Transverse colon (tissue), 4 donors: Measurements from ENCODE around the gene MAP4K4. TPM values are rescaled to one million over a fixed set of nuclear protein-coding genes. Genes with fewer than 3 reads are reported as not detected.
"Not testable (repeated sequence)": the region's sequence is repeated elsewhere in the genome, so short reads cannot be mapped to it uniquely, and the experiment has no call there.

ENCODE experiments used
- DNase-seq: peaks from one replicate; pipeline ENCODE4 v3.0.0-alpha.2; 2019
- H3K27ac ChIP-seq, 4 donors: fragments of 200-600 bp; sonication (generic); 2 replicates each; pipeline ENCODE4 v1.5.1; 2016 to 2018; ENCODE audit warnings: inconsistent platforms in 4 of 4
- H3K27me3 ChIP-seq: fragments of 200-600 bp; sonication (generic); 2 replicates; pipeline ENCODE4 v1.5.1; 2017; ENCODE audit warnings: inconsistent platforms
- H3K36me3 ChIP-seq, 4 donors: fragments of 200-600 bp; sonication (generic); 2 replicates each; pipeline ENCODE4 v1.5.1; 2017 to 2019; ENCODE audit warnings: inconsistent platforms in 4 of 4
- H3K4me1 ChIP-seq, 4 donors: fragments of 200-600 bp; sonication (generic); 2 replicates each; pipeline ENCODE4 v1.5.1; 2017 to 2020; ENCODE audit warnings: inconsistent platforms in 4 of 4
- H3K4me3 ChIP-seq, 4 donors: fragments of 200-600 bp; sonication (generic); 1 replicate in 1 of 4; 2 replicates in 3 of 4; pipeline versions ENCODE4 v1.5.1 to v1.6.1; 2017 to 2019; ENCODE audit warnings: inconsistent platforms in 4 of 4
- H3K9me3 ChIP-seq, 2 donors: fragments of 200-600 bp; sonication (generic); 2 replicates each; pipeline ENCODE4 v1.5.1; 2017 to 2019; ENCODE audit warnings: inconsistent platforms in 2 of 2
- EP300 ChIP-seq: sonication (generic); formaldehyde crosslinking; IDR thresholded peaks from one replicate; pipeline ENCODE4 v1.6.1; 2017; ENCODE audit warnings: antibody characterized with exemption, low read depth
- POLR2A ChIP-seq: fragments of 450-650 bp; IDR thresholded peaks from one replicate; pipeline ENCODE4 v1.6.1; 2016; ENCODE audit warnings: antibody characterized with exemption, mild to moderate bottlenecking, moderate library complexity
- POLR2AphosphoS5 ChIP-seq, 3 donors: sonication (generic); formaldehyde crosslinking; IDR thresholded peaks; one replicate each; pipeline ENCODE4 v1.6.1; 2016; ENCODE audit warnings: antibody characterized with exemption in 3 of 3
- WGBS, 2 donors: methylation state at CpG; one replicate each; pipeline ENCODE4 v1.1.5; 2018; ENCODE audit warnings: low coverage in 1 of 2; 5-methylcytosine and 5-hydroxymethylcytosine counted together
- in situ Hi-C, 4 donors: fragments of 200-750 bp; cut with MboI; loops; one replicate each; pipeline versions ENCODE4 v1.15.0 to v1.15.1; 2017; ENCODE audit warnings: low sequenced_read_pairs in 3 of 4, low pct_ligation_motif_present in 1 of 4, low pct_unique_long_range_greater_than_20kb in 1 of 4
- intact Hi-C: fragments of 100-400 bp; cut with DNase I; formaldehyde crosslinking; loops from one replicate; pipeline ENCODE4 v1.15.1; 2023; ENCODE audit warnings: low total_unique reads
- total RNA-seq, 4 donors: library from RNA; depleted of rRNA; stranded (reverse); fragments of >200 nt; gene quantifications; one replicate each; pipeline ENCODE4 v1.1.0, GENCODE V29; 2016
- TF ChIP-seq, protein P1 (sequence below), 5 experiments: fragments of 200-600 bp in 3 of 5; fragments of 450-650 bp in 2 of 5; sonication (generic) in 3 of 5; IDR thresholded peaks; 1 replicate in 2 of 5; 2 replicates in 3 of 5; pipeline ENCODE4 v1.5.1; 2016 to 2017; ENCODE audit warnings: antibody characterized with exemption in 5 of 5, inconsistent platforms in 3 of 5, mild to moderate bottlenecking in 2 of 5, moderate library complexity in 1 of 5

The MAP4K4 gene
- total RNA-seq, 4 donors from 2014 or later: 20.3 to 42.3 (median 29.6) TPM

DNA sequence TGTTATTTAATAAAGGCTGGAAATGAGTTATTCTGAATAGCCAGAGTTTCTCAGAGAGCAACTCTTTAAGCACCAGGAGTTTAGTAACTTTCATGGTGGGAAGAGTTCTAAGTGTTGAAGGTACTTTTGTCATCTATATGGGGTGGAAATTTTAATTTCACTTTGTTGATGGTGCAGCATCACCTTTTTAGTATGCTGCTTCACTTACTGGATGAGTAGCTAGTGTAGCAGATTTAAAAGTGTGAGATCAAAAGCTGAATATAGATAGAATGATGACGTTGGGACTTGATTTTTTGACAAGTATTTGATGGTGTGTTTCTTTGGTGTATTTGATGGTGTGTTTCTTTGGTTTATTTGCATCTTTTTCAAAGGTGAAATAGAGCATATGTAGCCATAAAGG, 47.3 kb downstream of the MAP4K4 start:
- Histone ChIP-seq H3K36me3 (no peaks in the 10 kb centered on the region), H3K27ac (no peak overlapping the region), H3K4me3 (no peak overlapping the region), H3K9me3 (no peaks in the 10 kb centered on the region), H3K4me1 (peaks cover 10 to 64% (median 33%) of the 10 kb centered on the region in 4 donors), H3K27me3 (no peaks in the 10 kb centered on the region)
- WGBS, 2 donors: 64% methylated on average over 1 of the region's 1 CpG
- intact Hi-C loops: no loop called here
- DNase-seq: no peak
- TF ChIP-seq, protein P1, sequence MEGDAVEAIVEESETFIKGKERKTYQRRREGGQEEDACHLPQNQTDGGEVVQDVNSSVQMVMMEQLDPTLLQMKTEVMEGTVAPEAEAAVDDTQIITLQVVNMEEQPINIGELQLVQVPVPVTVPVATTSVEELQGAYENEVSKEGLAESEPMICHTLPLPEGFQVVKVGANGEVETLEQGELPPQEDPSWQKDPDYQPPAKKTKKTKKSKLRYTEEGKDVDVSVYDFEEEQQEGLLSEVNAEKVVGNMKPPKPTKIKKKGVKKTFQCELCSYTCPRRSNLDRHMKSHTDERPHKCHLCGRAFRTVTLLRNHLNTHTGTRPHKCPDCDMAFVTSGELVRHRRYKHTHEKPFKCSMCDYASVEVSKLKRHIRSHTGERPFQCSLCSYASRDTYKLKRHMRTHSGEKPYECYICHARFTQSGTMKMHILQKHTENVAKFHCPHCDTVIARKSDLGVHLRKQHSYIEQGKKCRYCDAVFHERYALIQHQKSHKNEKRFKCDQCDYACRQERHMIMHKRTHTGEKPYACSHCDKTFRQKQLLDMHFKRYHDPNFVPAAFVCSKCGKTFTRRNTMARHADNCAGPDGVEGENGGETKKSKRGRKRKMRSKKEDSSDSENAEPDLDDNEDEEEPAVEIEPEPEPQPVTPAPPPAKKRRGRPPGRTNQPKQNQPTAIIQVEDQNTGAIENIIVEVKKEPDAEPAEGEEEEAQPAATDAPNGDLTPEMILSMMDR (IDR thresholded peaks at IDR 0.05): no peak
- TF ChIP-seq EP300 (no peak), POLR2AphosphoS5 (IDR thresholded peaks at IDR 0.05) (no peak), POLR2A (no peak)
- in situ Hi-C loops: no loop called here

DNA sequence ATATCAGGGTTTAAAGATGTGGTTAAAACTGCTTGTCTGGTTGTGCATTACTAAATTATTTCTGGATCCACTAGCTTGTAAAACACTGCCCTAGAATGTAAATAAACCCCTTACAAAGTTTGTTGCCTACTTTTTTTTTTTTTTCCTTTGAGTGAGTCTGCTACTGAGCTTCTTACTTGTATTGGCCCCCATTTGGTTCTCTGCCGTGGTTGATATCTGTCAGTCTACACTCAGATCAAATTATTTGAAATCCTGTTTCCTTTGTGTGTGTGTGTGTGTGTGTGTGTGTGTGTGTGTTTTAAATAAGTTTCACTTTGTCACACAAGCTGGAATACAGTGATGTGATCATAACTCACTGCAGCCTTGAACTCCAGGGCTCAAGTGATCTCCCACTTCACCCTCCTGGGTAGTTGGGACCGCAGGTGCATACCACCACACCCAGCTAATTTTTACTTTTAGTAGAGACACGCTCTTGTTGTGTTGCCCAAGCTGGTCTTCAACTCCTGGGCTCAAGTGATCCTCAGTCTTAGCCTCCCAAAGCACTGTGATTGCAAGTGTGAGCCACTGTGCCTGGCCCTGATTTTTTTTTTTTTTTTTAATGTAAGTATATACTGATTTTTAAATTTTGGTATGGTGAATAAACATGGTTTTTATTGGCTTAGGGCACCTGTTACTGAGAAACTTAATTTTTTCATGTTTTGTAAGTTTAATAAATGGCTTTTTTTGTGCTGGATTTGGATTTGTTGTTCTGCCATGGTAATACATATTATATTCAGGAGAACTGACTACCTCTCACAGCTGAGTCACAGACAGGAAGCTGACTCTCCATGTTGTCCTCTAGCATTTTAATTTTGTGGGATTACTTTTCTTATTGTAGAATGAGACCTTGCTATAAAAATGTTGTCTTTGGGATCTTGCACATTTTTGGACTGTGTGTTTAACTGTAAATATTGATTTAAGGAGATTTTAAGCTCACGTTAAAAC, 48.5 kb downstream of the MAP4K4 start:
- Histone ChIP-seq H3K4me3 (no peak overlapping the region), H3K4me1 (peaks cover 10 to 62% (median 32%) of the 10 kb centered on the region in 4 donors), H3K36me3 (no peaks in the 10 kb centered on the region), H3K9me3 (no peaks in the 10 kb centered on the region), H3K27me3 (no peaks in the 10 kb centered on the region), H3K27ac (no peak overlapping the region)
- 57 to 74% methylated on average over 4 of the region's 4 CpGs for WGBS, 2 donors
- DNase-seq: no peak
- TF ChIP-seq POLR2AphosphoS5 (IDR thresholded peaks at IDR 0.05) (no peak), EP300 (no peak), POLR2A (no peak)
- intact Hi-C loops (no loop called here), in situ Hi-C loops (no loop called here)

DNA sequence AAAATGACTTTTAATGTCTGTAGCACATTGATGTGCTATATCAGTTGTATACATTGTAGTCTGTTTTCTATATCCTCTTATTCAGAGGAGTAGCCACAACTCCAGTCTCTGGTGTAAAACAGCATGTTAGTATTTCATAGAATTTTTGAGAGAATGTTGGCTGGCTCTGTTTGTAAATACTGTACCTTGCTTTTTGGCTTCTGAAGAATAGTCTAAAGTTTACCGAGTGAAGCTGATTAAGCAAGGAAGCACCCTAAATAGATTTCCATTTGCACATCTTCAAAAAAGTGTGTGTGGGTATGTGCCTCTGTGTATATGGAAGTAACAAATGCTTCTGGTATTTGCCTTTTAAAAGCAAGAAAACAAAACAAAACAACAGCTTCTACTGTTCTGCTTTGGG, 50.5 kb downstream of the MAP4K4 start:
- Histone ChIP-seq H3K36me3 (no peaks in the 10 kb centered on the region), H3K27ac (no peak overlapping the region), H3K27me3 (no peaks in the 10 kb centered on the region), H3K4me1 (peaks cover 16 to 64% (median 35%) of the 10 kb centered on the region in 4 donors), H3K9me3 (no peaks in the 10 kb centered on the region), H3K4me3 (no peak overlapping the region)
- DNase-seq: no peak
- WGBS, 2 donors: 40 to 54% methylated on average over 1 of the region's 1 CpG
- in situ Hi-C loops (no loop called here), intact Hi-C loops (no loop called here)
- TF ChIP-seq, protein P1 (IDR thresholded peaks at IDR 0.05): no peak
- no peak for TF ChIP-seq POLR2AphosphoS5 (IDR thresholded peaks at IDR 0.05)
- TF ChIP-seq EP300: no peak
- no peak for TF ChIP-seq POLR2A

DNA sequence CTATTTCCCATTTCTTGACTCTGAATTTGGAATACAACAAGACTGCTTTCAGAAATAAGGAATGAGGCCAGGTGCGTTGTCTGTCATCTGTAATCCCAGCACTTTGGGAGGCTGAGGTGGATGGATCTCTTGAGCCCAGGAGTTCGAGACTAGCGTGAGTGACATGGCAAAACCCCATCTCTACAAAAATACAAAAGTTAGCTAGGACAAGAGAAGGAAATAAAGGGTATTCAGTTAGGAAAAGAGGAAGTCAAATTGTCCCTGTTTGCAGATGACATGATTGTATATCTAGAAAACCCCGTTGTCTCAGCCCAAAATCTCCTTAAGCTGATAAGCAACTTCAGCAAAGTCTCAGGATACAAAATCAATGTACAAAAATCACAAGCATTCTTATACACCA, 51.0 kb downstream of the MAP4K4 start:
- H3K36me3 ChIP-seq, in situ Hi-C loops, DNase-seq, H3K27ac ChIP-seq, H3K4me3 ChIP-seq, H3K27me3 ChIP-seq, intact Hi-C loops, H3K9me3 ChIP-seq: not testable (repeated sequence)
- peaks cover 17 to 64% (median 36%) of the 10 kb centered on the region in 4 donors for H3K4me1 ChIP-seq
- 33 to 83% methylated on average over 1 to 4 of the region's 4 CpGs for WGBS, 2 donors

DNA sequence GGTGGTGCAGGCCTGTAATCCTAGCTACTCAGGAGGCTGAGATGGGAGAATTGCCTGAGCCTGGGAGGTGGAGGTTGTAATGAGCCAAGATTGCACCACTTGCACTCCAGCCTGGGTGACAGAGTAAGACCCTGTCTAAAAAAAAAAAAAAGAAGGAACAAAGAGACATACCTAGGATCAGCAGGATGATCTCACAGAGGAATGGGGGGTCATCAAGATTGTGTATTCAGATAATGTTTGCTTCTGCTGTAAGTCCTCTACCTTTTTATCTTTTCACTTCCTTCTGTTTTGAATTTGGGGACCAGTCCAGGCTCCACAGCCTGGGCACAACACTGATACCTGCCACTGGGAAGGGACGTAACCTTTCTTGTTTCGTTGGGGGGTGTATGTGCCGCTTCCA, 53.2 kb downstream of the MAP4K4 start:
- no peaks in the 10 kb centered on the region for H3K36me3 ChIP-seq
- WGBS, 2 donors: 96 to 100% methylated on average over 3 of the region's 3 CpGs
- H3K27ac ChIP-seq: no peak overlapping the region

More for the DNA sequence above, 53.2 kb downstream of the MAP4K4 start:
- in situ Hi-C loops: no loop called here
- H3K4me3 ChIP-seq: no peak overlapping the region
- no peak for DNase-seq
- no peaks in the 10 kb centered on the region for H3K9me3 ChIP-seq
- H3K4me1 ChIP-seq: peaks cover 28 to 73% (median 44%) of the 10 kb centered on the region in 4 donors
- TF ChIP-seq, protein P1 (IDR thresholded peaks at IDR 0.05): no peak
- TF ChIP-seq POLR2AphosphoS5 (IDR thresholded peaks at IDR 0.05) (no peak), EP300 (no peak)
- H3K27me3 ChIP-seq: no peaks in the 10 kb centered on the region
- intact Hi-C loops: no loop called here
